ENCODE measurements around the gene GMDS. TPM values are rescaled to one million over a fixed set of nuclear protein-coding genes. Genes with fewer than 3 reads are reported as not detected.

GMDS gene
- total RNA-seq, 2 donors from 2014 or later: 25.4 to 29.5 TPM

DNA sequence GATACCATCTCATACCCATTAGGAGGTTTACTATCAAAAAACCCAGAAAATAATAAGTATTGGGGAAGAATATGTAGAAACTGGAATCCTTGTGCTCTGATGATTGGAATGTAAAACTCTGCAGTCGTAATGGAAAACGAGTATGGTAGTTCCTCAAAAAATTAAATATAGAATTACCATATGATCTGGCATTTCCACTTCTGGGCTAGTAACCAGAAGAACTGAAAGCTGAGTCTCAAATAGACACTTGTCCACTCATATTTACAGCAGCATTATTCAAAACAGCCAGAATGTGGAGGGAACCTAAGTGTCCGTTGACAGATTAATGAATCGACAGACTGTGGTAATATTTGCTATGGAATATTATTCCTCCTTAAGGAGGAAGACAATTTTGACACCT lies 591.4 kb downstream of the GMDS start:
- no peak overlapping the region for H3K4me3 ChIP-seq (ENCODE audit: low read length)
- H3K4me3 Mint-ChIP-seq: no peak overlapping the region
- TF ChIP-seq, protein P1, sequence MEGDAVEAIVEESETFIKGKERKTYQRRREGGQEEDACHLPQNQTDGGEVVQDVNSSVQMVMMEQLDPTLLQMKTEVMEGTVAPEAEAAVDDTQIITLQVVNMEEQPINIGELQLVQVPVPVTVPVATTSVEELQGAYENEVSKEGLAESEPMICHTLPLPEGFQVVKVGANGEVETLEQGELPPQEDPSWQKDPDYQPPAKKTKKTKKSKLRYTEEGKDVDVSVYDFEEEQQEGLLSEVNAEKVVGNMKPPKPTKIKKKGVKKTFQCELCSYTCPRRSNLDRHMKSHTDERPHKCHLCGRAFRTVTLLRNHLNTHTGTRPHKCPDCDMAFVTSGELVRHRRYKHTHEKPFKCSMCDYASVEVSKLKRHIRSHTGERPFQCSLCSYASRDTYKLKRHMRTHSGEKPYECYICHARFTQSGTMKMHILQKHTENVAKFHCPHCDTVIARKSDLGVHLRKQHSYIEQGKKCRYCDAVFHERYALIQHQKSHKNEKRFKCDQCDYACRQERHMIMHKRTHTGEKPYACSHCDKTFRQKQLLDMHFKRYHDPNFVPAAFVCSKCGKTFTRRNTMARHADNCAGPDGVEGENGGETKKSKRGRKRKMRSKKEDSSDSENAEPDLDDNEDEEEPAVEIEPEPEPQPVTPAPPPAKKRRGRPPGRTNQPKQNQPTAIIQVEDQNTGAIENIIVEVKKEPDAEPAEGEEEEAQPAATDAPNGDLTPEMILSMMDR (conservative IDR thresholded peaks at IDR 0.05): no peak
- H3K9ac ChIP-seq (ENCODE audit: extremely low read depth, low read length, poor library complexity, severe bottlenecking): no peak overlapping the region
- no peaks in the 10 kb centered on the region for H3K36me3 ChIP-seq (ENCODE audit: control insufficient read depth, insufficient read depth, low read length)
- whole genome bisulfite sequencing, 2 experiments (ENCODE audit: insufficient coverage in 1 of 2, insufficient read length in 1 of 2): 91 to 100% methylated on average over 1 to 4 of the region's 4 CpGs
- DNase-seq: no peak
- H3K27ac Mint-ChIP-seq: no peak overlapping the region
- no peaks in the 10 kb centered on the region for H3K27me3 ChIP-seq (ENCODE audit: control insufficient read depth, insufficient read depth, low read length, poor library complexity, severe bottlenecking)
- no peaks in the 10 kb centered on the region for H3K9me3 ChIP-seq (ENCODE audit: control insufficient read depth, low read length)
- H3K4me1 Mint-ChIP-seq: no peaks in the 10 kb centered on the region
- H3K4me1 ChIP-seq (ENCODE audit: control insufficient read depth, insufficient read depth, low read length): no peaks in the 10 kb centered on the region
- no peaks in the 10 kb centered on the region for H3K27me3 Mint-ChIP-seq (ENCODE audit: insufficient read depth)
- no peak overlapping the region for H3K27ac ChIP-seq (ENCODE audit: low read depth, low read length)
- H3K36me3 Mint-ChIP-seq (ENCODE audit: low read depth): no peaks in the 10 kb centered on the region
- no peaks in the 10 kb centered on the region for H3K9me3 Mint-ChIP-seq

DNA sequence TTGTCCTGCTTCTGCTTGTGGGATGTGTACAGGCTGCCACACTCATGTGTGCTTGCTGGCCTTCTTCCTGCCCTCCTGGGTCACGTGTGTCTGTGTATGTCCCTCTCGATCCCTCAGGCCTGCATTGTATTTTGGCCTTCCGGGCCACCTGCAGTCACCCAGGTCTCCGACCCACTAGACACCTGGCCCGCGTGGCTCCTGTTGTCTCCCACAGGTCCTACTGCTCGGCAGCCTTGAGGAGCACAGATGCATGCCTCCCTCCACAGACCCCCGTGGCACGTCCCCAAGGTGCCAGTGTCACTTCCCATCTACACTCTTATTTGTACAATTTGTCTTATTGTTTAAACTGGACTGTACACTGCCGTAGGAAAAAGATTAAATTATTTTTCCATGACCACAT lies 592.6 kb downstream of the GMDS start:
- H3K36me3 Mint-ChIP-seq (ENCODE audit: low read depth): no peaks in the 10 kb centered on the region
- H3K27me3 ChIP-seq (ENCODE audit: control insufficient read depth, insufficient read depth, low read length, poor library complexity, severe bottlenecking): no peaks in the 10 kb centered on the region
- H3K27me3 Mint-ChIP-seq (ENCODE audit: insufficient read depth): no peaks in the 10 kb centered on the region
- H3K4me3 Mint-ChIP-seq: no peak overlapping the region
- no peaks in the 10 kb centered on the region for H3K4me1 ChIP-seq (ENCODE audit: control insufficient read depth, insufficient read depth, low read length)
- TF ChIP-seq, protein P1 (conservative IDR thresholded peaks at IDR 0.05): no peak
- no peak overlapping the region for H3K27ac ChIP-seq (ENCODE audit: low read depth, low read length)
- H3K4me3 ChIP-seq (ENCODE audit: low read length): no peak overlapping the region
- H3K36me3 ChIP-seq (ENCODE audit: control insufficient read depth, insufficient read depth, low read length): no peaks in the 10 kb centered on the region
- DNase-seq: no peak
- H3K27ac Mint-ChIP-seq: no peak overlapping the region
- WGBS, 2 experiments (ENCODE audit: insufficient coverage in 1 of 2, insufficient read length in 1 of 2): 93 to 94% methylated on average over 7 to 10 of the region's 10 CpGs
- H3K4me1 Mint-ChIP-seq: no peaks in the 10 kb centered on the region
- no peaks in the 10 kb centered on the region for H3K9me3 Mint-ChIP-seq
- H3K9ac ChIP-seq (ENCODE audit: extremely low read depth, low read length, poor library complexity, severe bottlenecking): no peak overlapping the region
- no peaks in the 10 kb centered on the region for H3K9me3 ChIP-seq (ENCODE audit: control insufficient read depth, low read length)

DNA sequence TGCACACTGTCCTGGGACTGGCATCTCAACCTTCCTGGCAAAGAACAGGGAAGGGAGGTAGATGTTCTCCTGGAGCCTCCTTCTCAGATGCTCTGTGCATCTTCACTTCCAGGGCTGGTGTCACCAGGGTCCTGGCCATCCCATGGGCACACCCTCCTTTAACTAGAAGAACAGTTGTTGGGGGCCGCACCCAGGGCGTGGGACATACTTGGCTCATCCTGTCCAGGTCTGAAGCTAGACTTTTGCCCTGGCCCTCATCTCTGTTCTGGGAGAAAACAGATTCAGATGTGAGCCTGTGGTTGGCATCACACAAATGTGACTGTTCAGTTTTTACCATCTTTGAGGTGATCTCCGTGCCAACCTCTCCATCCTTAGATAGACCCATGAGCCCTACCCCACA lies 594.0 kb downstream of the GMDS start:
- WGBS, 2 experiments (ENCODE audit: insufficient coverage in 1 of 2, insufficient read length in 1 of 2): 93 to 100% methylated on average over 2 to 3 of the region's 3 CpGs
- Mint-ChIP-seq H3K4me3 (no peak overlapping the region), H3K9me3 (no peaks in the 10 kb centered on the region), H3K27me3 (ENCODE audit: insufficient read depth) (no peaks in the 10 kb centered on the region), H3K27ac (no peak overlapping the region), H3K36me3 (ENCODE audit: low read depth) (no peaks in the 10 kb centered on the region), H3K4me1 (no peaks in the 10 kb centered on the region)
- Histone ChIP-seq H3K27ac (ENCODE audit: low read depth, low read length) (no peak overlapping the region), H3K4me1 (ENCODE audit: control insufficient read depth, insufficient read depth, low read length) (no peaks in the 10 kb centered on the region), H3K4me3 (ENCODE audit: low read length) (no peak overlapping the region), H3K27me3 (ENCODE audit: control insufficient read depth, insufficient read depth, low read length, poor library complexity, severe bottlenecking) (no peaks in the 10 kb centered on the region), H3K36me3 (ENCODE audit: control insufficient read depth, insufficient read depth, low read length) (no peaks in the 10 kb centered on the region), H3K9ac (ENCODE audit: extremely low read depth, low read length, poor library complexity, severe bottlenecking) (no peak overlapping the region), H3K9me3 (ENCODE audit: control insufficient read depth, low read length) (no peaks in the 10 kb centered on the region)
- TF ChIP-seq, protein P1 (conservative IDR thresholded peaks at IDR 0.05): no peak
- DNase-seq: no peak

Data from endodermal cell (in vitro differentiated cells).